ENCODE data around the gene CYP2A6. TPM values are rescaled to one million over a fixed set of nuclear protein-coding genes. Genes with fewer than 3 reads are reported as not detected.
"Not testable (repeated sequence)": the region's sequence is repeated elsewhere in the genome, so short reads cannot be mapped to it uniquely, and the experiment has no call there.

CYP2A6 gene
- total and polyA plus RNA-seq, 2 experiments from 2014 or later, result 0.42 TPM; not detected in 1

GRCh38 chr19:40879349-40879748 is 29.1 kb upstream of the CYP2A6 start:
- H3K27ac ChIP-seq; H3K4me1 ChIP-seq (ENCODE audit: low read depth); DNase-seq (ENCODE audit: low read depth in 1 of 2, low spot score in 1 of 2); H3K4me3 ChIP-seq; H3K27me3 ChIP-seq; H3K36me3 ChIP-seq; H3K9me3 ChIP-seq (ENCODE audit: low read depth): not testable (repeated sequence)

- not testable (repeated sequence) for H3K4me3 ChIP-seq; H3K36me3 ChIP-seq; H3K27me3 ChIP-seq; H3K9me3 ChIP-seq (ENCODE audit: low read depth); H3K27ac ChIP-seq; H3K4me1 ChIP-seq (ENCODE audit: low read depth)
- peak; percentile 8 to 14 for DNase-seq (ENCODE audit: low read depth in 1 of 2, low spot score in 1 of 2)
Measured at GRCh38 chr19:40875526-40875951, 25.3 kb upstream of the CYP2A6 start.

GRCh38 chr19:40874874-40875273 is 24.6 kb upstream of the CYP2A6 start:
- H3K27me3 ChIP-seq; H3K27ac ChIP-seq; H3K36me3 ChIP-seq; H3K4me1 ChIP-seq (ENCODE audit: low read depth); DNase-seq (ENCODE audit: low read depth in 1 of 2, low spot score in 1 of 2); H3K9me3 ChIP-seq (ENCODE audit: low read depth); H3K4me3 ChIP-seq: not testable (repeated sequence)

- not testable (repeated sequence) for DNase-seq (ENCODE audit: low read depth in 1 of 2, low spot score in 1 of 2); H3K27me3 ChIP-seq; H3K27ac ChIP-seq; H3K9me3 ChIP-seq (ENCODE audit: low read depth); H3K4me3 ChIP-seq; H3K4me1 ChIP-seq (ENCODE audit: low read depth); H3K36me3 ChIP-seq
Measured at GRCh38 chr19:40873873-40874272, 23.6 kb upstream of the CYP2A6 start.

- no peaks in the 10 kb centered on the region for H3K9me3 ChIP-seq (ENCODE audit: low read depth)
- H3K36me3 ChIP-seq, result no peaks in the 10 kb centered on the region
- H3K4me3 ChIP-seq, result no peak overlapping the region
- no peaks in the 10 kb centered on the region for H3K27me3 ChIP-seq
- H3K4me1 ChIP-seq (ENCODE audit: low read depth), result no peaks in the 10 kb centered on the region
- DNase-seq (ENCODE audit: low read depth in 1 of 2, low spot score in 1 of 2), result no peak
- no peak overlapping the region for H3K27ac ChIP-seq
- TF ChIP-seq CTCF (IDR thresholded peaks at IDR 0.05; ENCODE audit: low read depth, low read length), result no peak
Measured at GRCh38 chr19:40872209-40872608, 22.0 kb upstream of the CYP2A6 start.

- no peak for TF ChIP-seq CTCF (IDR thresholded peaks at IDR 0.05; ENCODE audit: low read depth, low read length)
- H3K27ac ChIP-seq, result no peak overlapping the region
Measured at GRCh38 chr19:40867701-40868100, 17.5 kb upstream of the CYP2A6 start.

GRCh38 chr19:40864739-40865496 is 14.7 kb upstream of the CYP2A6 start:
- not testable (repeated sequence) for H3K36me3 ChIP-seq; DNase-seq (ENCODE audit: low read depth in 1 of 2, low spot score in 1 of 2); H3K9me3 ChIP-seq (ENCODE audit: low read depth); H3K4me1 ChIP-seq (ENCODE audit: low read depth); H3K4me3 ChIP-seq; H3K27me3 ChIP-seq
- H3K27ac ChIP-seq, result peak overlapping the region; percentile 60

More at GRCh38 chr19:40867701-40868100, 17.5 kb upstream of the CYP2A6 start:
- Histone ChIP-seq H3K36me3 (no peaks in the 10 kb centered on the region), H3K27me3 (no peaks in the 10 kb centered on the region), H3K9me3 (ENCODE audit: low read depth) (no peaks in the 10 kb centered on the region), H3K4me3 (no peak overlapping the region), H3K4me1 (ENCODE audit: low read depth) (no peaks in the 10 kb centered on the region)
- no peak for DNase-seq (ENCODE audit: low read depth in 1 of 2, low spot score in 1 of 2)

- Histone ChIP-seq H3K9me3 (ENCODE audit: low read depth) (no peaks in the 10 kb centered on the region), H3K27ac (no peak overlapping the region), H3K4me1 (ENCODE audit: low read depth) (no peaks in the 10 kb centered on the region), H3K27me3 (no peaks in the 10 kb centered on the region), H3K4me3 (no peak overlapping the region), H3K36me3 (no peaks in the 10 kb centered on the region)
- no peak for TF ChIP-seq CTCF (IDR thresholded peaks at IDR 0.05; ENCODE audit: low read depth, low read length)
- DNase-seq (ENCODE audit: low read depth in 1 of 2, low spot score in 1 of 2), result peak in 1 of 2 donors; percentile 53
Measured at GRCh38 chr19:40862785-40863184, 12.5 kb upstream of the CYP2A6 start.
